ENCODE measurements around the gene CAMK4.

GRCh38 chr5:111347021-111347420, 122.8 kb downstream of the CAMK4 start:
- TF ChIP-seq, protein P1, sequence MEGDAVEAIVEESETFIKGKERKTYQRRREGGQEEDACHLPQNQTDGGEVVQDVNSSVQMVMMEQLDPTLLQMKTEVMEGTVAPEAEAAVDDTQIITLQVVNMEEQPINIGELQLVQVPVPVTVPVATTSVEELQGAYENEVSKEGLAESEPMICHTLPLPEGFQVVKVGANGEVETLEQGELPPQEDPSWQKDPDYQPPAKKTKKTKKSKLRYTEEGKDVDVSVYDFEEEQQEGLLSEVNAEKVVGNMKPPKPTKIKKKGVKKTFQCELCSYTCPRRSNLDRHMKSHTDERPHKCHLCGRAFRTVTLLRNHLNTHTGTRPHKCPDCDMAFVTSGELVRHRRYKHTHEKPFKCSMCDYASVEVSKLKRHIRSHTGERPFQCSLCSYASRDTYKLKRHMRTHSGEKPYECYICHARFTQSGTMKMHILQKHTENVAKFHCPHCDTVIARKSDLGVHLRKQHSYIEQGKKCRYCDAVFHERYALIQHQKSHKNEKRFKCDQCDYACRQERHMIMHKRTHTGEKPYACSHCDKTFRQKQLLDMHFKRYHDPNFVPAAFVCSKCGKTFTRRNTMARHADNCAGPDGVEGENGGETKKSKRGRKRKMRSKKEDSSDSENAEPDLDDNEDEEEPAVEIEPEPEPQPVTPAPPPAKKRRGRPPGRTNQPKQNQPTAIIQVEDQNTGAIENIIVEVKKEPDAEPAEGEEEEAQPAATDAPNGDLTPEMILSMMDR (conservative IDR thresholded peaks at IDR 0.05 in 1 of 2, IDR thresholded peaks at IDR 0.05 in 1 of 2; ENCODE audit: extremely low read depth in 1 of 2, insufficient read depth in 1 of 2, low read depth in 1 of 2, low read length in 2 of 2): no peak
- TF ChIP-seq EZH2 (IDR thresholded peaks at IDR 0.05; ENCODE audit: borderline replicate concordance, low read length): no peak
